HepG2 (cell line): ENCODE measurements around the gene NFATC3. TPM values are rescaled to one million over a fixed set of nuclear protein-coding genes. Genes with fewer than 3 reads are reported as not detected.
A peak's percentile ranks its signal among the peaks of the same experiment; 100 is the strongest.

Source experiments
- HMGA1 ChIP-seq: sonication (generic); formaldehyde crosslinking; conservative IDR thresholded peaks from 2 replicates; pipeline ENCODE4 v1.4.0; 2020; ENCODE audit warnings: missing genetic modification reagents
- MATR3 ChIP-seq: sonication (generic); formaldehyde crosslinking; IDR thresholded peaks from 2 replicates; pipeline ENCODE4 v1.4.0; 2020; ENCODE audit warnings: missing genetic modification reagents
- NONO ChIP-seq, 2 experiments: fragments of 450-650 bp in 1 of 2; sonication (generic) in 1 of 2; formaldehyde crosslinking in 1 of 2; IDR thresholded peaks in 1 of 2; conservative IDR thresholded peaks in 1 of 2; 2 replicates each; pipeline versions ENCODE4 v1.6.1 to v1.8.0; 2017 to 2022; ENCODE audit warnings: mild to moderate bottlenecking in 1 of 2, missing genetic modification reagents in 1 of 2, moderate library complexity in 1 of 2
- SYNCRIP ChIP-seq: fragments of 200-400 bp; formaldehyde crosslinking; IDR thresholded peaks from 2 replicates; pipeline ENCODE4 v1.6.1; 2018; ENCODE audit warnings: mild to moderate bottlenecking, low read depth, low read length; ENCODE audit not compliant: insufficient read depth
- TOE1 ChIP-seq: sonication (generic); formaldehyde crosslinking; IDR thresholded peaks from 2 replicates; pipeline ENCODE4 v1.4.0; 2020; ENCODE audit warnings: mild to moderate bottlenecking, missing genetic modification reagents
- ZEB1 ChIP-seq: IDR thresholded peaks from 2 replicates; pipeline ENCODE4 v1.6.1; 2012; ENCODE audit warnings: mild to moderate bottlenecking, low read depth, inconsistent platforms; ENCODE audit not compliant: insufficient replicate concordance
- ZMYM3 ChIP-seq: sonication (generic); formaldehyde crosslinking; IDR thresholded peaks from 2 replicates; pipeline ENCODE4 v1.5.1; 2020; ENCODE audit warnings: mild to moderate bottlenecking, missing genetic modification reagents
- ZNF460 ChIP-seq: sonication (generic); formaldehyde crosslinking; IDR thresholded peaks from 2 replicates; pipeline ENCODE4 v1.5.1; 2020; ENCODE audit warnings: missing genetic modification reagents, mild to moderate bottlenecking, borderline replicate concordance
- ZNF7 ChIP-seq: IDR thresholded peaks from 2 replicates; pipeline ENCODE4 v1.6.1; 2016; ENCODE audit warnings: missing biosample characterization, missing genetic modification reagents
- polyA plus RNA-seq, 8 experiments: library from polyadenylated mRNA; depleted of rRNA in 3 of 8; stranded (reverse) in 7 of 8; unstranded in 1 of 8; fragments of >200 nt; fragmentation: Illumina TruSeq in 4 of 8; extraction: Trizol in 4 of 8; gene quantifications; 2 replicates each; pipeline versions ENCODE4 v1.2.1 to v1.2.3, GENCODE V29; 2011 to 2016; ENCODE audit warnings: low read depth in 4 of 8, missing spikeins in 1 of 8, mixed read lengths in 1 of 8; ENCODE audit not compliant: insufficient read depth in 1 of 8
- total RNA-seq, 5 experiments: library from RNA; depleted of rRNA; stranded (reverse); fragments of >200 nt; fragmentation: Illumina TruSeq; extraction: Trizol; gene quantifications; 2 replicates each; pipeline ENCODE4 v1.2.3, GENCODE V29; 2016; ENCODE audit warnings: low read depth in 1 of 5
- TF ChIP-seq, protein P1 (sequence below): sonication (generic); formaldehyde crosslinking; IDR thresholded peaks from 2 replicates; pipeline ENCODE4; 2020; ENCODE audit warnings: missing genetic modification reagents, mild to moderate bottlenecking, borderline replicate concordance
- TF ChIP-seq, protein P2 (sequence below): conservative IDR thresholded peaks from 2 replicates; pipeline ENCODE4 v1.6.1; 2018; ENCODE audit warnings: missing genetic modification reagents
- TF ChIP-seq, protein P3 (sequence below): sonication (generic); formaldehyde crosslinking; IDR thresholded peaks from 2 replicates; pipeline ENCODE4 v1.4.0; 2020; ENCODE audit warnings: missing genetic modification reagents
- TF ChIP-seq, protein P4 (sequence below): IDR thresholded peaks from 2 replicates; pipeline ENCODE4 v1.4.0; 2020; ENCODE audit warnings: mild to moderate bottlenecking, missing genetic modification reagents
- TF ChIP-seq, protein P5 (sequence below): sonication (generic); formaldehyde crosslinking; IDR thresholded peaks from 2 replicates; pipeline ENCODE4 v1.8.0; 2022; ENCODE audit warnings: low read depth, missing genetic modification reagents

The NFATC3 gene
- total and polyA plus RNA-seq, 2 of the 13 experiments (the other 11 are each of a cell fraction or from before 2014, with no cell fraction given), result 52.6 to 62.7 TPM

DNA sequence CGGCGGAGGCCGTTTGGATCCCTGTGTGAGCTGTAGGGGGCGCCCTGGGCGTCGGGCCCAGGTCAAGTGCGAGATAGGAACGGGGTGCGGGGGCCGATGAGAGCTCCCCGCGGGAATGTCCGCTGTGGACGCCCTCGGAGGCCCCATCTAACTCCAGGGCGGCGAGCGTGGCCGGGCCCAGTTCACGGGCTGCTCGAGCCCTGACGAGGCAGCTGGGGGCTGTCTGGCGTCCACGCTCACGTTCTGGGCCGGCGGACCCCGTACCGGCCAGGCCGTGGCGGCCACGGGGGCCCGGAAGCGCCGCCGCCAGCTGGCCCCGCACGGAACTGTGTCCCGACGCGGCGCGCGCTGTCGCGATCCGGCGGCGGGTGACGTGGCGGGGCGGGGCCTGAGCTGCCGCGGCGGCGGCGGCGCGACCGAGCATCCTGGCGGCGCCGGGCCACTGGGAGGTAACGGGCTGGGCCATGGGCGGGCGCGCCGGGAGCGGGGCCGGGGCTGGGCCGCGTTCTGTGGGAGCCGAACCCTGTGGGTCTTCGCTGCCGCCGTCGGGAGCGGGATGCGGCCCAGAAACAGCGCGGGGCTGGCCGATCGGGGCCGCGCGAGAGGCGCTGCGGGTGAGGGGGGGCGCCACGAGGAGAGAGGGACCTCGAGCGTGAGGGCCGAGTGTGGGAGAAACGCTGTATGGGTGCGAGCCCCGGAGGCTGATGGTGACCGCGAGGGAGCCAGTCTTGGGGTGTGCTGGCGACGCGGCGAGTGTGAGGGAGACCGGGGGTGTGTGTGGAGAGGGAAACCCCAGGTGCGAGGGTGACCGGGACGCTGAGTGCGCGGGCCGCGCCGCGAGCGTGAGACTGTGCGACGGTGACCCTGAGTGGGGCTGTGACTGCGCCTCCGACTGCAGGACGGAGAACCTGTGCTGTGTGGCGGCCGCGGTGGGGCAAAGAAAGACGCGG lies 179.2 kb downstream of the NFATC3 start, which contains the start of gene SLC7A6 (continued):
- no peak for TF ChIP-seq HMGA1 (CRISPR knock-in tag)
- TF ChIP-seq, protein P1, sequence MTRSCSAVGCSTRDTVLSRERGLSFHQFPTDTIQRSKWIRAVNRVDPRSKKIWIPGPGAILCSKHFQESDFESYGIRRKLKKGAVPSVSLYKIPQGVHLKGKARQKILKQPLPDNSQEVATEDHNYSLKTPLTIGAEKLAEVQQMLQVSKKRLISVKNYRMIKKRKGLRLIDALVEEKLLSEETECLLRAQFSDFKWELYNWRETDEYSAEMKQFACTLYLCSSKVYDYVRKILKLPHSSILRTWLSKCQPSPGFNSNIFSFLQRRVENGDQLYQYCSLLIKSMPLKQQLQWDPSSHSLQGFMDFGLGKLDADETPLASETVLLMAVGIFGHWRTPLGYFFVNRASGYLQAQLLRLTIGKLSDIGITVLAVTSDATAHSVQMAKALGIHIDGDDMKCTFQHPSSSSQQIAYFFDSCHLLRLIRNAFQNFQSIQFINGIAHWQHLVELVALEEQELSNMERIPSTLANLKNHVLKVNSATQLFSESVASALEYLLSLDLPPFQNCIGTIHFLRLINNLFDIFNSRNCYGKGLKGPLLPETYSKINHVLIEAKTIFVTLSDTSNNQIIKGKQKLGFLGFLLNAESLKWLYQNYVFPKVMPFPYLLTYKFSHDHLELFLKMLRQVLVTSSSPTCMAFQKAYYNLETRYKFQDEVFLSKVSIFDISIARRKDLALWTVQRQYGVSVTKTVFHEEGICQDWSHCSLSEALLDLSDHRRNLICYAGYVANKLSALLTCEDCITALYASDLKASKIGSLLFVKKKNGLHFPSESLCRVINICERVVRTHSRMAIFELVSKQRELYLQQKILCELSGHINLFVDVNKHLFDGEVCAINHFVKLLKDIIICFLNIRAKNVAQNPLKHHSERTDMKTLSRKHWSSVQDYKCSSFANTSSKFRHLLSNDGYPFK (CRISPR knock-in tag), result 0 out of 2 replicates have a peak, but pooled peaks have one; percentile 46
- no peak for TF ChIP-seq SYNCRIP
- TF ChIP-seq, protein P2, sequence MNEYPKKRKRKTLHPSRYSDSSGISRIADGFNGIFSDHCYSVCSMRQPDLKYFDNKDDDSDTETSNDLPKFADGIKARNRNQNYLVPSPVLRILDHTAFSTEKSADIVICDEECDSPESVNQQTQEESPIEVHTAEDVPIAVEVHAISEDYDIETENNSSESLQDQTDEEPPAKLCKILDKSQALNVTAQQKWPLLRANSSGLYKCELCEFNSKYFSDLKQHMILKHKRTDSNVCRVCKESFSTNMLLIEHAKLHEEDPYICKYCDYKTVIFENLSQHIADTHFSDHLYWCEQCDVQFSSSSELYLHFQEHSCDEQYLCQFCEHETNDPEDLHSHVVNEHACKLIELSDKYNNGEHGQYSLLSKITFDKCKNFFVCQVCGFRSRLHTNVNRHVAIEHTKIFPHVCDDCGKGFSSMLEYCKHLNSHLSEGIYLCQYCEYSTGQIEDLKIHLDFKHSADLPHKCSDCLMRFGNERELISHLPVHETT (CRISPR knock-in tag), result no peak; the same call in 1 of the 2 replicates
- no peak for TF ChIP-seq ZNF460 (CRISPR knock-in tag)
- TF ChIP-seq ZNF7 (CRISPR knock-in tag), result no peak
- TF ChIP-seq TOE1 (CRISPR knock-in tag), result no peak; the same call in 1 of the 2 replicates
- TF ChIP-seq MATR3, result no peak
- TF ChIP-seq, protein P3, sequence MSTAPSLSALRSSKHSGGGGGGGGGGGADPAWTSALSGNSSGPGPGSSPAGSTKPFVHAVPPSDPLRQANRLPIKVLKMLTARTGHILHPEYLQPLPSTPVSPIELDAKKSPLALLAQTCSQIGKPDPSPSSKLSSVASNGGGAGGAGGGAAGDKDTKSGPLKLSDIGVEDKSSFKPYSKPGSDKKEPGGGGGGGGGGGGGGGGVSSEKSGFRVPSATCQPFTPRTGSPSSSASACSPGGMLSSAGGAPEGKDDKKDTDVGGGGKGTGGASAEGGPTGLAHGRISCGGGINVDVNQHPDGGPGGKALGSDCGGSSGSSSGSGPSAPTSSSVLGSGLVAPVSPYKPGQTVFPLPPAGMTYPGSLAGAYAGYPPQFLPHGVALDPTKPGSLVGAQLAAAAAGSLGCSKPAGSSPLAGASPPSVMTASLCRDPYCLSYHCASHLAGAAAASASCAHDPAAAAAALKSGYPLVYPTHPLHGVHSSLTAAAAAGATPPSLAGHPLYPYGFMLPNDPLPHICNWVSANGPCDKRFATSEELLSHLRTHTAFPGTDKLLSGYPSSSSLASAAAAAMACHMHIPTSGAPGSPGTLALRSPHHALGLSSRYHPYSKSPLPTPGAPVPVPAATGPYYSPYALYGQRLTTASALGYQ (CRISPR knock-in tag), result peak; percentile 29; the same call in 1 of the 2 replicates
- TF ChIP-seq ZEB1, result no peak
- no peak for TF ChIP-seq NONO (IDR thresholded peaks at IDR 0.05)
- peak; percentile 50; the same call in 1 of the 2 replicates for TF ChIP-seq NONO (CRISPR knock-in tag; conservative IDR thresholded peaks at IDR 0.05)
- no peak for TF ChIP-seq ZMYM3 (CRISPR knock-in tag)
- TF ChIP-seq, protein P4, sequence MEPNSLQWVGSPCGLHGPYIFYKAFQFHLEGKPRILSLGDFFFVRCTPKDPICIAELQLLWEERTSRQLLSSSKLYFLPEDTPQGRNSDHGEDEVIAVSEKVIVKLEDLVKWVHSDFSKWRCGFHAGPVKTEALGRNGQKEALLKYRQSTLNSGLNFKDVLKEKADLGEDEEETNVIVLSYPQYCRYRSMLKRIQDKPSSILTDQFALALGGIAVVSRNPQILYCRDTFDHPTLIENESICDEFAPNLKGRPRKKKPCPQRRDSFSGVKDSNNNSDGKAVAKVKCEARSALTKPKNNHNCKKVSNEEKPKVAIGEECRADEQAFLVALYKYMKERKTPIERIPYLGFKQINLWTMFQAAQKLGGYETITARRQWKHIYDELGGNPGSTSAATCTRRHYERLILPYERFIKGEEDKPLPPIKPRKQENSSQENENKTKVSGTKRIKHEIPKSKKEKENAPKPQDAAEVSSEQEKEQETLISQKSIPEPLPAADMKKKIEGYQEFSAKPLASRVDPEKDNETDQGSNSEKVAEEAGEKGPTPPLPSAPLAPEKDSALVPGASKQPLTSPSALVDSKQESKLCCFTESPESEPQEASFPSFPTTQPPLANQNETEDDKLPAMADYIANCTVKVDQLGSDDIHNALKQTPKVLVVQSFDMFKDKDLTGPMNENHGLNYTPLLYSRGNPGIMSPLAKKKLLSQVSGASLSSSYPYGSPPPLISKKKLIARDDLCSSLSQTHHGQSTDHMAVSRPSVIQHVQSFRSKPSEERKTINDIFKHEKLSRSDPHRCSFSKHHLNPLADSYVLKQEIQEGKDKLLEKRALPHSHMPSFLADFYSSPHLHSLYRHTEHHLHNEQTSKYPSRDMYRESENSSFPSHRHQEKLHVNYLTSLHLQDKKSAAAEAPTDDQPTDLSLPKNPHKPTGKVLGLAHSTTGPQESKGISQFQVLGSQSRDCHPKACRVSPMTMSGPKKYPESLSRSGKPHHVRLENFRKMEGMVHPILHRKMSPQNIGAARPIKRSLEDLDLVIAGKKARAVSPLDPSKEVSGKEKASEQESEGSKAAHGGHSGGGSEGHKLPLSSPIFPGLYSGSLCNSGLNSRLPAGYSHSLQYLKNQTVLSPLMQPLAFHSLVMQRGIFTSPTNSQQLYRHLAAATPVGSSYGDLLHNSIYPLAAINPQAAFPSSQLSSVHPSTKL, result peak; percentile 30
- TF ChIP-seq, protein P5, sequence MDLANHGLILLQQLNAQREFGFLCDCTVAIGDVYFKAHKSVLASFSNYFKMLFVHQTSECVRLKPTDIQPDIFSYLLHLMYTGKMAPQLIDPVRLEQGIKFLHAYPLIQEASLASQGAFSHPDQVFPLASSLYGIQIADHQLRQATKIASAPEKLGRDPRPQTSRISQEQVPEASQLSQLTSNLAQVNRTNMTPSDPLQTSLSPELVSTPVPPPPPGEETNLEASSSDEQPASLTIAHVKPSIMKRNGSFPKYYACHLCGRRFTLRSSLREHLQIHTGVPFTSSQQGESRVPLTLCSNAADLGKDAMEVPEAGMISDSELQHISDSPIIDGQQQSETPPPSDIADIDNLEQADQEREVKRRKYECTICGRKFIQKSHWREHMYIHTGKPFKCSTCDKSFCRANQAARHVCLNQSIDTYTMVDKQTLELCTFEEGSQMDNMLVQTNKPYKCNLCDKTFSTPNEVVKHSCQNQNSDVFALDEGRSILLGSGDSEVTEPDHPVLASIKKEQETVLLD (CRISPR knock-in tag), result peak; percentile 66
